ENCODE results near the gene BZW2.
"Not testable (repeated sequence)": the region's sequence is repeated elsewhere in the genome, so short reads cannot be mapped to it uniquely, and the experiment has no call there.

- not testable (repeated sequence) for TF ChIP-seq CTCF (IDR thresholded peaks at IDR 0.05); POLR2AphosphoS5 (IDR thresholded peaks at IDR 0.05; ENCODE audit: low read depth, low read length); REST (IDR thresholded peaks at IDR 0.05; ENCODE audit: insufficient read depth in 1 of 2, low read depth in 2 of 2, low read length in 1 of 2)
Observed at GRCh38 chr7:16659854-16660497, 14.0 kb downstream of the BZW2 start.

All from Panc1 (cell line).